ENCODE measurements around the gene CDPF1. TPM values are rescaled to one million over a fixed set of nuclear protein-coding genes. Genes with fewer than 3 reads are reported as not detected.

CDPF1 gene
- total RNA-seq, 1 donor from 2014 or later: 12.9 TPM

DNA sequence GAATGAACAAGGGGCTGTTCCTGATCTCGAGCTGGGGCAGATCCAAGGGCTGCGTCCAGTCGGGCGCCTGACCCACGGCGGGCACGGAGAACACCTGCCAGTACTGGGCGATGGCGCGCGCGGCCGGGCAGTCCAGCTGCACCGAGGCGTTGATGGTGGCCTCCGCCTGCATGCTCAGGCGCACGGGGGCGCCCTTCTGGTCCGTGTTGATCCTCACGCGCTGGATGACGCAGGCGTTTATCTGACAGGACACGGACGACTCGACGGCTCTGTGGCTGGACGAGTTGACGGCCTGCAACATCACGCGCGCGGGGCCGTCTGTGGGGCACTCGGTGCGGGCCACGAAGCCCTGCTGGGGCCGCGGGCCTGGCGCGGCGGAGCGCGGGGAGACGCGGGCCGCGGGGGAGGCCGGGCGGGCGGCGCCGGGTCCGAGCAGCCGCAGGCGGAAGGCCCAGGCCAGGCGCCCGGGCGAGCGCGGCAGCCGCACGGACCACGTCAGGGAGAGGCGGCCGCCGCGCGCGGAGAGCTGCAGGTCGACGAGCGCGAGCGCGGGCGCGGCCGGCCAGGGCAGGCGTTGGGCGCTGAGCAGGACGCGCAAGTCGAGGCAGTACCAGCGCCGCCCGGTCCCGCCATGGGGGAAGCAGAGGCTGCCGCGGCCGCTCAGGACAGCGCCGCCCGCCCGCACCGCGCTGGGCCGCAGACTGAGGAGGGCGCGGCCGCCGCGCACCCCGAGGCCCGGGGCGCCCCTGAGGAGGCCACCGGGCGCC lies 12.5 kb upstream of the CDPF1 start:
- Mint-ChIP-seq H3K36me3 (peaks cover 10% of the 10 kb centered on the region), H3K4me3 (no peak overlapping the region), H3K4me1 (ENCODE audit: unreplicated experiment) (peaks cover 6% of the 10 kb centered on the region), H3K27me3 (peaks cover 83% of the 10 kb centered on the region), H3K27ac (no peak overlapping the region), H3K9me3 (peaks cover 20% of the 10 kb centered on the region)
- TF ChIP-seq, protein P1, sequence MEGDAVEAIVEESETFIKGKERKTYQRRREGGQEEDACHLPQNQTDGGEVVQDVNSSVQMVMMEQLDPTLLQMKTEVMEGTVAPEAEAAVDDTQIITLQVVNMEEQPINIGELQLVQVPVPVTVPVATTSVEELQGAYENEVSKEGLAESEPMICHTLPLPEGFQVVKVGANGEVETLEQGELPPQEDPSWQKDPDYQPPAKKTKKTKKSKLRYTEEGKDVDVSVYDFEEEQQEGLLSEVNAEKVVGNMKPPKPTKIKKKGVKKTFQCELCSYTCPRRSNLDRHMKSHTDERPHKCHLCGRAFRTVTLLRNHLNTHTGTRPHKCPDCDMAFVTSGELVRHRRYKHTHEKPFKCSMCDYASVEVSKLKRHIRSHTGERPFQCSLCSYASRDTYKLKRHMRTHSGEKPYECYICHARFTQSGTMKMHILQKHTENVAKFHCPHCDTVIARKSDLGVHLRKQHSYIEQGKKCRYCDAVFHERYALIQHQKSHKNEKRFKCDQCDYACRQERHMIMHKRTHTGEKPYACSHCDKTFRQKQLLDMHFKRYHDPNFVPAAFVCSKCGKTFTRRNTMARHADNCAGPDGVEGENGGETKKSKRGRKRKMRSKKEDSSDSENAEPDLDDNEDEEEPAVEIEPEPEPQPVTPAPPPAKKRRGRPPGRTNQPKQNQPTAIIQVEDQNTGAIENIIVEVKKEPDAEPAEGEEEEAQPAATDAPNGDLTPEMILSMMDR (conservative IDR thresholded peaks at IDR 0.05): peak; percentile 43
- no peak for DNase-seq (ENCODE audit: extremely low spot score, unreplicated experiment)

DNA sequence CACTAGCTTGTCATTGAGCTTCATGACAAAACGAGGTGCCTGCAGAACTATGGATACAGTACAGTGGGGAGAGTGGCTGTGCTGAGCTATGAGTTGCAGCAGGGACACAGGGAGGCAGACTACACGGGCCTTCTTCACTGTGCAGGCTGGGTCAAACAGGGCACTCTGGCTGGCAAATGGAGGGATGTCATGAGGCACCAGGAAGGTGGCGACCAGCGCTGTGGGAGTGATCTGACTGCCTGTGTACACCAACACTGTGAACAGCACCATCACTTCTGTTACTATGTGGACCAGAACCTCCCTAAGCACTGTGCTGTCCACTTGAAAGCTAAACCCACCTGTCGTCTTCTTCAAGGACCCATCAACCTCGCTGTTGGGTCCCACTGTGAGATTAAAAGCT lies 9.9 kb upstream of the CDPF1 start:
- no peak for DNase-seq (ENCODE audit: extremely low spot score, unreplicated experiment)
- H3K36me3 Mint-ChIP-seq: peaks cover 10% of the 10 kb centered on the region
- H3K4me3 Mint-ChIP-seq: no peak overlapping the region
- H3K4me1 Mint-ChIP-seq (ENCODE audit: unreplicated experiment): no peaks in the 10 kb centered on the region
- TF ChIP-seq, protein P1 (conservative IDR thresholded peaks at IDR 0.05): no peak
- H3K9me3 Mint-ChIP-seq: peaks cover 30% of the 10 kb centered on the region
- peaks cover 84% of the 10 kb centered on the region for H3K27me3 Mint-ChIP-seq
- no peak overlapping the region for H3K27ac Mint-ChIP-seq

DNA sequence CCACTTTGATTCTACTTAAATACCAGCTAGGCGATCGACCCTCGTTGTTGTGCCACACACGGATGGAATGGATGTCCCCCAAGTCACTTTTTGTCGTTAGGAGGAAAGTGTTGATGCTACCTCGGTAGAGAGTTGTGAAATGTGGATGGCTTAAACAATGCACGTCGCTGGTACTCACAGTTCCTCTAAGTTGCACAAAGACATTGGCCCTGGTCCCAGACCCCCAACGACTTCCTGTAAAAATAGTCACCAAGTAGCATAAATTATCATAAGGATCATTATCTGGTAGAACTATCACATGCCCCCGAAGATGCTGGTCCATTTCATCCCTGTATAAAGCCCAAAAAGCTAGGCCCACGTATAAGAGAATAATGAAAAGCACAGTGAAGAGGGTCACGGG lies 9.3 kb upstream of the CDPF1 start:
- Mint-ChIP-seq H3K27me3 (peaks cover 77% of the 10 kb centered on the region), H3K36me3 (peaks cover 10% of the 10 kb centered on the region), H3K4me3 (no peak overlapping the region), H3K27ac (no peak overlapping the region), H3K9me3 (peaks cover 30% of the 10 kb centered on the region), H3K4me1 (ENCODE audit: unreplicated experiment) (no peaks in the 10 kb centered on the region)
- DNase-seq (ENCODE audit: extremely low spot score, unreplicated experiment): no peak
- TF ChIP-seq, protein P1 (conservative IDR thresholded peaks at IDR 0.05): no peak

DNA sequence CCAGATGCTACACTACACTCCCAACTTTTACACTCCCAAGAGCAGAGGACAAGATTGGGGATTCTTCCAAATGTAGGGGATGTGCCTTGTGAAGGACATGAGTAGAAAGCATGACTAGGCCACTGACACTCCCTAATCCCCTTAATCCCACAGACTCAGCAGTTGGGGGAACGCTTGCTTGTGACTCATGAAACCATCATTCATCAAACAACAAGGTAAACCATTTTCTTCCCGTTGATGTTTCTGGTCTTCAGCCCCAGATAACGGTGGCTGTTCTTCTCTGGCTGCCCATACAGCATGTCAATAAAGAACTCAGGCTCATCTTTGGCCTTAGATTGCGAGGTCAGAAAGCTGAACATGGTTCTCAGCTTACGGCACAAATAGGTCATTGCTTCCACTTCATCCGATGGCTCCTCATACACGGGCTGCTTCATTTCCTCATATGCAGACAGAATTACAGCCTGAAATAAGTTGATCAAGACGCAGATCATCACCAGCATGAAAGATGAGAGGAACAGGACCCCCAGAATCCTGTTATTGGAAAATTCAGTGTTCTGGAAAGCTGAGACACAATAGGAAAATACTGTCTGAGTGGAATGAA lies 6.4 kb upstream of the CDPF1 start:
- TF ChIP-seq, protein P1 (conservative IDR thresholded peaks at IDR 0.05): no peak
- peaks cover 6% of the 10 kb centered on the region for H3K36me3 Mint-ChIP-seq
- H3K4me3 Mint-ChIP-seq: no peak overlapping the region
- H3K27ac Mint-ChIP-seq: no peak overlapping the region
- no peak for DNase-seq (ENCODE audit: extremely low spot score, unreplicated experiment)
- peaks cover 6% of the 10 kb centered on the region for H3K4me1 Mint-ChIP-seq (ENCODE audit: unreplicated experiment)
- H3K9me3 Mint-ChIP-seq: peaks cover 30% of the 10 kb centered on the region
- peaks cover 57% of the 10 kb centered on the region for H3K27me3 Mint-ChIP-seq

DNA sequence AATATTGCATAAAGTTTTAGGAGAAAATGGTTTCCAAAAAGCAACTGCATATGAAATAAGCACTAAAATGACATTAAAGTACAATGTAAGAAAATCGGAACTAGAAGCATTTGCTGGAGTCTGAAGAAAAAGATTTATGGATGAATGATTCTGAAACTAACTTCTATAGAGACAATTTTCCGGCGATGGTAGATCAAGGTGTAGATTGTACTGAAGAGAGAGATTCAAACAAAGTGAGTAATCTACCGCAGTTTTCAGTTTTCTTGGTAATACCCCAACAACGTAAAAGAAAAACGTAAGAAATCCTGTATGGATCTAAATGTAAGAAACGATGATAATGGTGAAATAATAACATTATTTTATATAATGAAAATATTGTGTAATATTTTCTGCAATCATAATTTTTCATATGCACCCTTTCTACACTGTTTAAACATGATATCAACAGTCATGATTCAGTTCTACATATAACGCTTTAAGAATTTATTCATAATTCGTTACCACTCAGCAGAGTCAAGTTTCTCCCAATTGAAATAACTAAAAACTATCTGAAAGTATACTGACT lies 1.8 kb upstream of the CDPF1 start:
- Mint-ChIP-seq H3K4me3 (peak overlapping the region; percentile 85), H3K4me1 (ENCODE audit: unreplicated experiment) (peaks cover 11% of the 10 kb centered on the region), H3K27me3 (peaks cover 14% of the 10 kb centered on the region), H3K27ac (no peak overlapping the region), H3K9me3 (peaks cover 12% of the 10 kb centered on the region), H3K36me3 (no peaks in the 10 kb centered on the region)
- DNase-seq (ENCODE audit: extremely low spot score, unreplicated experiment): no peak
- TF ChIP-seq, protein P1 (conservative IDR thresholded peaks at IDR 0.05): no peak

Measured in type B pancreatic cell (in vitro differentiated cells).